ENCODE results near the gene STRIP2. TPM values are rescaled to one million over a fixed set of nuclear protein-coding genes. Genes with fewer than 3 reads are reported as not detected.

Gene STRIP2
- total and polyA plus RNA-seq, 2 donors (not counting 1 experiment from before 2014, with no cell fraction given): 0.21 to 0.79 TPM

- no CpG with 5 or more reads among the region's 2 CpGs for WGBS (ENCODE audit: insufficient coverage)
- Histone ChIP-seq H3K27ac (ENCODE audit: low read length in 2 of 2) (no peak overlapping the region), H3K9ac (ENCODE audit: low read length) (no peak overlapping the region), H3K9me3 (ENCODE audit: control extremely low read depth in 1 of 3, control insufficient read depth in 2 of 3, insufficient read depth in 1 of 3, low read length in 2 of 3) (no peaks in the 10 kb centered on the region), H2AFZ (ENCODE audit: insufficient read depth, low read depth, low read length, poor library complexity, severe bottlenecking) (no peak overlapping the region), H3K36me3 (replicated peaks in 1 of 2; ENCODE audit: control extremely low read depth in 1 of 2, control insufficient read depth in 1 of 2, extremely low read depth in 1 of 2, insufficient read depth in 2 of 2, low read length in 1 of 2) (peaks cover 7 to 9% of the 10 kb centered on the region in 2 experiments), H3K4me1 (ENCODE audit: control insufficient read depth in 2 of 2, insufficient read depth in 2 of 2, low read length in 2 of 2) (no peaks in the 10 kb centered on the region), H3K27me3 (replicated peaks in 1 of 4; ENCODE audit: control extremely low read depth in 1 of 4, control insufficient read depth in 3 of 4, insufficient read depth in 4 of 4, low read length in 3 of 4) (no peaks in the 10 kb centered on the region), H3K79me2 (ENCODE audit: control insufficient read depth, insufficient read depth, low read length) (no peaks in the 10 kb centered on the region), H3K4me2 (replicated peaks; ENCODE audit: low read depth, low read length, poor library complexity, severe bottlenecking) (no peak overlapping the region), H4K20me1 (ENCODE audit: control insufficient read depth, insufficient read depth, low read length, poor library complexity, severe bottlenecking) (no peaks in the 10 kb centered on the region), H3K4me3 (ENCODE audit: control extremely low read depth in 1 of 5, extremely low read depth in 1 of 5, insufficient read depth in 1 of 5, low read depth in 2 of 5, low read length in 4 of 5) (no peak overlapping the region)
- ChIA-PET POLR2A (no interaction called here), CTCF (no interaction called here)
- H3K27ac Mint-ChIP-seq: no peak overlapping the region
- intact Hi-C loops (cut with micrococcal nuclease): no loop called here
- no peak for DNase-seq
- no peaks in the 10 kb centered on the region for H3K9me3 Mint-ChIP-seq (ENCODE audit: insufficient read depth)
- H3K27me3 Mint-ChIP-seq: no peaks in the 10 kb centered on the region
- no peak overlapping the region for H3K4me3 Mint-ChIP-seq
- no peak for TF ChIP-seq CTCF (IDR thresholded peaks at IDR 0.05)
- no peak for TF ChIP-seq EZH2 (IDR thresholded peaks at IDR 0.05; ENCODE audit: borderline replicate concordance, insufficient read depth, low read depth, low read length, poor library complexity, severe bottlenecking)
- ATAC-seq (ENCODE audit: low read depth): no peak
- no peaks in the 10 kb centered on the region for H3K4me1 Mint-ChIP-seq
These were observed 12.4 kb upstream of the STRIP2 start for GRCh38 chr7:129421717-129422250.

- no peak for ATAC-seq (ENCODE audit: low read depth)
- ChIA-PET POLR2A (no interaction called here), CTCF (interaction anchor here (1.6 kb wide), 1 partner anchor 205 kb away, joined by 3 read pairs; no protein-coding TSS in a partner anchor)
- Histone ChIP-seq H2AFZ (ENCODE audit: insufficient read depth, low read depth, low read length, poor library complexity, severe bottlenecking) (no peak overlapping the region), H3K9ac (ENCODE audit: low read length) (no peak overlapping the region), H3K27me3 (replicated peaks in 1 of 4; ENCODE audit: control extremely low read depth in 1 of 4, control insufficient read depth in 3 of 4, insufficient read depth in 4 of 4, low read length in 3 of 4) (no peaks in the 10 kb centered on the region), H3K36me3 (replicated peaks in 1 of 2; ENCODE audit: control extremely low read depth in 1 of 2, control insufficient read depth in 1 of 2, extremely low read depth in 1 of 2, insufficient read depth in 2 of 2, low read length in 1 of 2) (peaks cover 7 to 14% of the 10 kb centered on the region in 2 experiments), H3K4me2 (replicated peaks; ENCODE audit: low read depth, low read length, poor library complexity, severe bottlenecking) (no peak overlapping the region), H3K4me3 (ENCODE audit: control extremely low read depth in 1 of 5, extremely low read depth in 1 of 5, insufficient read depth in 1 of 5, low read depth in 2 of 5, low read length in 4 of 5) (no peak overlapping the region), H3K4me1 (ENCODE audit: control insufficient read depth in 2 of 2, insufficient read depth in 2 of 2, low read length in 2 of 2) (no peaks in the 10 kb centered on the region), H3K27ac (ENCODE audit: low read length in 2 of 2) (no peak overlapping the region), H3K79me2 (ENCODE audit: control insufficient read depth, insufficient read depth, low read length) (no peaks in the 10 kb centered on the region), H4K20me1 (ENCODE audit: control insufficient read depth, insufficient read depth, low read length, poor library complexity, severe bottlenecking) (no peaks in the 10 kb centered on the region), H3K9me3 (ENCODE audit: control extremely low read depth in 1 of 3, control insufficient read depth in 2 of 3, insufficient read depth in 1 of 3, low read length in 2 of 3) (no peaks in the 10 kb centered on the region)
- intact Hi-C loops (cut with micrococcal nuclease): no loop called here
- TF ChIP-seq CTCF (IDR thresholded peaks at IDR 0.05): no peak
- no peak for TF ChIP-seq EZH2 (IDR thresholded peaks at IDR 0.05; ENCODE audit: borderline replicate concordance, insufficient read depth, low read depth, low read length, poor library complexity, severe bottlenecking)
- Mint-ChIP-seq H3K4me1 (no peaks in the 10 kb centered on the region), H3K27ac (no peak overlapping the region), H3K4me3 (no peak overlapping the region), H3K9me3 (ENCODE audit: insufficient read depth) (no peaks in the 10 kb centered on the region), H3K27me3 (no peaks in the 10 kb centered on the region)
- no peak for DNase-seq
- no CpG with 5 or more reads among the region's 4 CpGs for WGBS (ENCODE audit: insufficient coverage)
These were observed 11.5 kb upstream of the STRIP2 start for GRCh38 chr7:129422727-129423126.
